Activated CD4-positive, CD25-positive, alpha-beta regulatory T cell treated with anti-CD3 and anti-CD28 coated beads, Interleukin-2, amount 50 U/mL, for 72 hours (primary cell): ENCODE measurements around the gene PGGHG.

Experiments
- DNase-seq: peaks from one replicate; pipeline ENCODE4 v3.0.0; 2021

The PGGHG gene

GRCh38 chr11:288478-289397, at the start of gene PGGHG:
Gene PGGHG (plus strand): TSS chr11:289126. CDS start chr11:289817, 691 bp downstream.
- DNase-seq = peak; percentile 71

- DNase-seq = no peak
Observed at GRCh38 chr11:240315-240714, 48.6 kb upstream of the PGGHG start.

GRCh38 chr11:241634-242033, 47.3 kb upstream of the PGGHG start:
- no peak for DNase-seq

- DNase-seq = no peak
Observed at GRCh38 chr11:244376-244775, 44.5 kb upstream of the PGGHG start.

- DNase-seq = no peak
Observed at GRCh38 chr11:249062-249461, 39.9 kb upstream of the PGGHG start.

GRCh38 chr11:250274-250673, 38.7 kb upstream of the PGGHG start:
- no peak for DNase-seq

- peak; percentile 70 for DNase-seq
Observed at GRCh38 chr11:250740-251299, 38.1 kb upstream of the PGGHG start.

- no peak for DNase-seq
Observed at GRCh38 chr11:251550-251949, 37.4 kb upstream of the PGGHG start.

GRCh38 chr11:252666-253065, 36.3 kb upstream of the PGGHG start:
- no peak for DNase-seq

GRCh38 chr11:253160-253885, 35.6 kb upstream of the PGGHG start:
- no peak for DNase-seq

- no peak for DNase-seq
Observed at GRCh38 chr11:253886-254270, 35.0 kb upstream of the PGGHG start.

- DNase-seq = no peak
Observed at GRCh38 chr11:255176-255575, 33.8 kb upstream of the PGGHG start.

- no peak for DNase-seq
Observed at GRCh38 chr11:255816-256215, 33.1 kb upstream of the PGGHG start.

- no peak for DNase-seq
Observed at GRCh38 chr11:256952-257737, 31.8 kb upstream of the PGGHG start.

GRCh38 chr11:257766-258493, 31.0 kb upstream of the PGGHG start:
- DNase-seq = no peak

- DNase-seq = no peak
Observed at GRCh38 chr11:259413-259812, 29.5 kb upstream of the PGGHG start.

- DNase-seq = no peak
Observed at GRCh38 chr11:261624-262023, 27.3 kb upstream of the PGGHG start.

- peak; percentile 41 for DNase-seq
Observed at GRCh38 chr11:266676-267439, 22.1 kb upstream of the PGGHG start.

- peak; percentile 62 for DNase-seq
Observed at GRCh38 chr11:267491-267994, 21.4 kb upstream of the PGGHG start.

GRCh38 chr11:268716-269145, 20.2 kb upstream of the PGGHG start:
- DNase-seq = peak; percentile 56
